MM.1S (cell line): ENCODE data around the gene COPE.

Experiments
- DNase-seq: peaks from one replicate; pipeline ENCODE4 v3.0.0-alpha.2; 2015
- H2AFZ ChIP-seq: fragments of 300-600 bp; sonication (generic); 2 replicates; pipeline ENCODE4 v1.6.0; 2016; ENCODE audit warnings: antibody characterized with exemption, low read length
- H3F3A ChIP-seq: fragments of 300-600 bp; sonication (generic); 2 replicates; pipeline ENCODE4 v1.6.1; 2016; ENCODE audit warnings: mild to moderate bottlenecking, antibody characterized with exemption, low read length, moderate library complexity, mixed read lengths; ENCODE audit not compliant: insufficient read depth
- H3K27ac ChIP-seq: fragments of 300-600 bp; sonication (generic); 2 replicates; pipeline ENCODE4 v1.5.1; 2016; ENCODE audit warnings: mild to moderate bottlenecking, low read length
- H3K27me3 ChIP-seq: fragments of 300-600 bp; sonication (generic); replicated peaks from 2 replicates; pipeline ENCODE4 v1.6.0; 2016; ENCODE audit warnings: low read length; ENCODE audit not compliant: insufficient read depth
- H3K36me3 ChIP-seq: fragments of 300-600 bp; sonication (generic); replicated peaks from 2 replicates; pipeline ENCODE4 v1.6.1; 2016; ENCODE audit warnings: mild to moderate bottlenecking, low read length, mixed read lengths; ENCODE audit not compliant: insufficient read depth
- H3K4me1 ChIP-seq: fragments of 300-600 bp; sonication (generic); 2 replicates; pipeline ENCODE4 v1.6.1; 2016; ENCODE audit warnings: low read length, mixed read lengths
- H3K4me2 ChIP-seq: fragments of 300-600 bp; sonication (generic); 2 replicates; pipeline ENCODE4 v1.6.0; 2016; ENCODE audit warnings: low read depth, low read length
- H3K4me3 ChIP-seq: fragments of 300-600 bp; sonication (generic); 2 replicates; pipeline ENCODE4 v1.5.1; 2016; ENCODE audit warnings: low read length, mixed read lengths
- H3K79me2 ChIP-seq: fragments of 300-600 bp; sonication (generic); 2 replicates; pipeline ENCODE4 v1.6.1; 2016; ENCODE audit warnings: mixed run types, low read length, mixed read lengths
- H3K9ac ChIP-seq: fragments of 300-600 bp; sonication (generic); 2 replicates; pipeline ENCODE4 v1.6.1; 2016; ENCODE audit warnings: low read length, mixed read lengths
- H3K9me2 ChIP-seq: fragments of 300-600 bp; sonication (generic); replicated peaks from 2 replicates; pipeline ENCODE4 v1.6.1; 2016; ENCODE audit warnings: mild to moderate bottlenecking, low read length, mixed read lengths; ENCODE audit not compliant: insufficient read depth
- H3K9me3 ChIP-seq: fragments of 300-600 bp; sonication (generic); replicated peaks from 2 replicates; pipeline ENCODE4 v1.6.1; 2016; ENCODE audit warnings: mild to moderate bottlenecking, low read length, mixed read lengths; ENCODE audit not compliant: insufficient read depth
- H4K20me1 ChIP-seq: fragments of 300-600 bp; sonication (generic); 2 replicates; pipeline ENCODE4 v1.6.1; 2016; ENCODE audit warnings: mild to moderate bottlenecking, low read length, moderate library complexity, mixed read lengths; ENCODE audit not compliant: insufficient read depth
- EZH2 ChIP-seq: fragments of 300-600 bp; sonication (generic); optimal IDR thresholded peaks from 2 replicates; pipeline ENCODE3; 2017; ENCODE audit warnings: low read depth, mild to moderate bottlenecking, antibody characterized with exemption, low read length, mixed read lengths
- EZH2phosphoT487 ChIP-seq: fragments of 300-600 bp; sonication (generic); IDR thresholded peaks from 2 replicates; pipeline ENCODE4 v1.6.1; 2018; ENCODE audit warnings: antibody characterized with exemption, low read length
- TF ChIP-seq, protein P1 (sequence below): fragments of 300-600 bp; sonication (generic); IDR thresholded peaks from 2 replicates; pipeline ENCODE4 v1.5.1; 2016; ENCODE audit warnings: antibody characterized with exemption, low read length, mixed read lengths

Gene COPE

DNA sequence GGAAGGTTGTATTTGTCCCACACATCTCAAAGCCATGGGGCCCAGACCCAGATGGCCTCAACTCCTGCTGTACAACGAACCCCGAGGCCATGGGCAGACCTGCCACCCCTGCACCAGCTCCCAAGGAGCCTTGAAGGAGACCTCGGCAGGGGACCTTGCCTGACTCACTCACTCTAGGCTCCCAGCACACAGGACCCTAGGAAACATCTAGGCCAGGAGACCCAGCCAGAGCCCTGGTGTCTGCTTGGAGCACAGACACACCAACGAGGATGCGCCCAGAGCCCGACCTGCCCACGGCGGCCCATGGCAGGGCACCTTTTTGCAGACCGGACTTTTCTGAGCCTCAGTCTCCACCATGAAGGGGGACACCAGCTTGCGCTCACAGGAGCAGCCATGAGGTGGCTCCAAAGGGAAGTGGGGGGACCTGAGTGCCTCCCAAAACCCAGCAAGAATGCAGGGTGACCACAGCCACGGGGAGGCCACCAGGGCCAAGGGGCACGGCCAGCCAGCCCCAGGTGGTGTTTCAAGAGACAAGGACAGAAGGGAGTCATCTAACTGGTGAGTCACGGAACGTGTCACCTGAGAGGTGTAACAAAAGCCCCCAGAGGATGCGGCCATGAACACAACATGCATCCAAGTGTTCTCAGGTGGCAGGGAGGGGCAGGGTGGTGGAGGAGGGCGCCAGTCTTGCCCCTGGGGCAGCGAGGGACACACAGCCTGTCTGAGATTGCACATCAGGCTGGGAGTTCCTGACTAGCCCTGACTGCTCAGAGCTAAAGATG, 18.3 kb downstream of the COPE start:
- Histone ChIP-seq H3K79me2 (no peaks in the 10 kb centered on the region), H3K9ac (no peak overlapping the region), H3K9me3 (no peaks in the 10 kb centered on the region), H3K4me2 (no peak overlapping the region), H3F3A (no peaks in the 10 kb centered on the region), H3K27me3 (peaks cover 6% of the 10 kb centered on the region; the same call in 1 of the 2 replicates), H3K36me3 (no peaks in the 10 kb centered on the region), H3K9me2 (no peaks in the 10 kb centered on the region), H3K4me1 (no peaks in the 10 kb centered on the region), H3K27ac (no peak overlapping the region), H3K4me3 (no peak overlapping the region), H4K20me1 (no peaks in the 10 kb centered on the region), H2AFZ (no peak overlapping the region)
- no peak for DNase-seq
- TF ChIP-seq, protein P1, sequence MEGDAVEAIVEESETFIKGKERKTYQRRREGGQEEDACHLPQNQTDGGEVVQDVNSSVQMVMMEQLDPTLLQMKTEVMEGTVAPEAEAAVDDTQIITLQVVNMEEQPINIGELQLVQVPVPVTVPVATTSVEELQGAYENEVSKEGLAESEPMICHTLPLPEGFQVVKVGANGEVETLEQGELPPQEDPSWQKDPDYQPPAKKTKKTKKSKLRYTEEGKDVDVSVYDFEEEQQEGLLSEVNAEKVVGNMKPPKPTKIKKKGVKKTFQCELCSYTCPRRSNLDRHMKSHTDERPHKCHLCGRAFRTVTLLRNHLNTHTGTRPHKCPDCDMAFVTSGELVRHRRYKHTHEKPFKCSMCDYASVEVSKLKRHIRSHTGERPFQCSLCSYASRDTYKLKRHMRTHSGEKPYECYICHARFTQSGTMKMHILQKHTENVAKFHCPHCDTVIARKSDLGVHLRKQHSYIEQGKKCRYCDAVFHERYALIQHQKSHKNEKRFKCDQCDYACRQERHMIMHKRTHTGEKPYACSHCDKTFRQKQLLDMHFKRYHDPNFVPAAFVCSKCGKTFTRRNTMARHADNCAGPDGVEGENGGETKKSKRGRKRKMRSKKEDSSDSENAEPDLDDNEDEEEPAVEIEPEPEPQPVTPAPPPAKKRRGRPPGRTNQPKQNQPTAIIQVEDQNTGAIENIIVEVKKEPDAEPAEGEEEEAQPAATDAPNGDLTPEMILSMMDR, result no peak
- TF ChIP-seq EZH2, result no peak
- no peak for TF ChIP-seq EZH2phosphoT487

- H3K9ac ChIP-seq, result no peak overlapping the region
- no peaks in the 10 kb centered on the region for H3K79me2 ChIP-seq
- H3K36me3 ChIP-seq, result no peaks in the 10 kb centered on the region
- no peaks in the 10 kb centered on the region for H3F3A ChIP-seq
- H3K27ac ChIP-seq, result no peak overlapping the region
- no peaks in the 10 kb centered on the region for H3K9me2 ChIP-seq
- no peak overlapping the region for H2AFZ ChIP-seq
- no peaks in the 10 kb centered on the region for H3K9me3 ChIP-seq
- no peaks in the 10 kb centered on the region for H4K20me1 ChIP-seq
- no peaks in the 10 kb centered on the region for H3K4me1 ChIP-seq
- H3K4me2 ChIP-seq, result no peak overlapping the region
- TF ChIP-seq, protein P1, result no peak
- TF ChIP-seq EZH2, result no peak
- TF ChIP-seq EZH2phosphoT487, result no peak
- no peak overlapping the region for H3K4me3 ChIP-seq
- no peak for DNase-seq
- peaks cover 14% of the 10 kb centered on the region for H3K27me3 ChIP-seq
Measured at GRCh38 chr19:18899624-18900560, 19.3 kb downstream of the COPE start.

DNA sequence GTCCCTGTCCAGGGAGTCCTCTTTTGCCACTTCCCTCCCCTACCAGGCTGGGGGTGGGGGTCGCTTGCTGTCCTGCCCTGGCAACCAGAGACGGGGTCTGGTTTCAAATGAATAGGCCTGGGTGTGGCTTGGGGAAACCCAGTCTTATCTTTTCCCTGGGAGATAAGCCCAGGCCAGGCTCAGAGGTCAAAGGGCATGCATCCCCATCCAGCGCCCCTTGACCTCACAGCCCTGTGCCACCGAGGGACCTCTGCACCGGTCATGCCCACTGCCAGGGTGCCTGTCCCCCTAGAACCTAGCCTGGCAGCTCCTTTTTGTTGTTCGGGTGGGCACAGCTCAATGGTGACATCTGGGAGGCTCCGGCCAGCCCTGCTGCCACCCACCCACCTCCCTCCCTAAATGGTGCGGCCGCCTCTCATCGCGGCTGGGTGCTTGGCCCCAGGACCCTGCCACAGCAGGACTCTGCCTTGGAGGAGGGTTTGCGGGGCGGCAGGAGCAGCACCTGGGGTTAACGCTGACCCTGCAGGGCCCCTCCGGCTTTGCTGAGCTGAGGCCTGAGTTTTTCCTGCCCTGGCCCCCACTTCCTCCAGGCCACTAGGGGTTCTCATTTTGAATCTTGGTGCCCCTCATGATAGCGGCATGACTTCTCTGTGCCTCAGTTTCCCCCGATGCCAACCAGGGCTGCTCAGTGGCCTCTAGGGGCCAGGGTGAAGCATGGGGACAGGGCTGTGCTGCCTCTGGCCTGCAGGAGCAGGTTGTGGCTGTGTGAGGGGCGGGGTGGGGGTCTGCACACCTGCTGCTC, 20.4 kb downstream of the COPE start:
- H4K20me1 ChIP-seq, result no peaks in the 10 kb centered on the region
- no peaks in the 10 kb centered on the region for H3K4me1 ChIP-seq
- no peaks in the 10 kb centered on the region for H3K79me2 ChIP-seq
- peaks cover 24% of the 10 kb centered on the region for H3K27me3 ChIP-seq
- no peaks in the 10 kb centered on the region for H3K9me2 ChIP-seq
- H3K27ac ChIP-seq, result no peak overlapping the region
- H3K4me2 ChIP-seq, result no peak overlapping the region
- no peaks in the 10 kb centered on the region for H3K9me3 ChIP-seq
- DNase-seq, result no peak
- no peaks in the 10 kb centered on the region for H3F3A ChIP-seq
- no peak for TF ChIP-seq EZH2phosphoT487
- TF ChIP-seq, protein P1, result no peak
- TF ChIP-seq EZH2, result no peak
- no peak overlapping the region for H3K9ac ChIP-seq
- no peak overlapping the region for H2AFZ ChIP-seq
- H3K4me3 ChIP-seq, result no peak overlapping the region
- H3K36me3 ChIP-seq, result no peaks in the 10 kb centered on the region
